ENCODE results near the gene ACSF3.

The ACSF3 gene

DNA sequence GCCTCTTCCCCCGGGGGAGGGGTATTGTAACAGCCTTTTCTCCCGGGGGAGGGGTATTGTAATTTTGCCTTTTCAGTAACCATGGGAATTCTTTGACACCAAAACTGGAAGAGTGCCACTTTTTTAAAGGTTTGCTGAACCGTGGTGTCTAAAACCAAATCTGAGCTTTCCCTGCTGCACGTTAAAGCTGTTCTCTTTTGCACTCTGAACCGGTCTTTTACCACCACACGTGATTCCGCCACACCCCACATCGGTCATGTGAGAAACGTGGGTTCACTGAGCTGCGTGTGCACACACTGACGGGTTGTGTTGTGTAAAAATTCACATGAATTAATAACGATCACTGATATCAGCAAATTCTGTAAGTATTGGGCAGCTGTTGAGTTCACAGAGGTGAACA, 9.2 kb upstream of the ACSF3 start:
- Histone ChIP-seq H3K9me3 (ENCODE audit: low read length) (no peaks in the 10 kb centered on the region), H3K9me2 (ENCODE audit: low read depth, low read length) (no peaks in the 10 kb centered on the region), H4K20me1 (ENCODE audit: insufficient read depth, low read length) (no peaks in the 10 kb centered on the region), H3K4me1 (ENCODE audit: insufficient read depth, low read length, severe bottlenecking) (no peaks in the 10 kb centered on the region), H3K4me3 (ENCODE audit: low read depth, low read length, poor library complexity, severe bottlenecking) (no peak overlapping the region), H3K36me3 (ENCODE audit: insufficient read depth, low read length) (no peaks in the 10 kb centered on the region), H3K9ac (ENCODE audit: low read length) (no peak overlapping the region), H3K27ac (ENCODE audit: low read depth, low read length, poor library complexity, severe bottlenecking) (no peak overlapping the region), H2AFZ (ENCODE audit: low read length) (no peak overlapping the region), H3K4me2 (ENCODE audit: low read length) (no peak overlapping the region), H3K79me2 (ENCODE audit: insufficient read depth, low read length) (no peaks in the 10 kb centered on the region), H3F3A (ENCODE audit: insufficient read depth, low read length) (no peaks in the 10 kb centered on the region), H3K27me3 (ENCODE audit: insufficient read depth, low read length) (peaks cover 6% of the 10 kb centered on the region; the same call in 1 of the 2 replicates)
- TF ChIP-seq, protein P1, sequence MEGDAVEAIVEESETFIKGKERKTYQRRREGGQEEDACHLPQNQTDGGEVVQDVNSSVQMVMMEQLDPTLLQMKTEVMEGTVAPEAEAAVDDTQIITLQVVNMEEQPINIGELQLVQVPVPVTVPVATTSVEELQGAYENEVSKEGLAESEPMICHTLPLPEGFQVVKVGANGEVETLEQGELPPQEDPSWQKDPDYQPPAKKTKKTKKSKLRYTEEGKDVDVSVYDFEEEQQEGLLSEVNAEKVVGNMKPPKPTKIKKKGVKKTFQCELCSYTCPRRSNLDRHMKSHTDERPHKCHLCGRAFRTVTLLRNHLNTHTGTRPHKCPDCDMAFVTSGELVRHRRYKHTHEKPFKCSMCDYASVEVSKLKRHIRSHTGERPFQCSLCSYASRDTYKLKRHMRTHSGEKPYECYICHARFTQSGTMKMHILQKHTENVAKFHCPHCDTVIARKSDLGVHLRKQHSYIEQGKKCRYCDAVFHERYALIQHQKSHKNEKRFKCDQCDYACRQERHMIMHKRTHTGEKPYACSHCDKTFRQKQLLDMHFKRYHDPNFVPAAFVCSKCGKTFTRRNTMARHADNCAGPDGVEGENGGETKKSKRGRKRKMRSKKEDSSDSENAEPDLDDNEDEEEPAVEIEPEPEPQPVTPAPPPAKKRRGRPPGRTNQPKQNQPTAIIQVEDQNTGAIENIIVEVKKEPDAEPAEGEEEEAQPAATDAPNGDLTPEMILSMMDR (IDR thresholded peaks at IDR 0.05; ENCODE audit: low read length), result no peak
- no peak for TF ChIP-seq EZH2 (IDR thresholded peaks at IDR 0.05; ENCODE audit: borderline replicate concordance, low read length)

DNA sequence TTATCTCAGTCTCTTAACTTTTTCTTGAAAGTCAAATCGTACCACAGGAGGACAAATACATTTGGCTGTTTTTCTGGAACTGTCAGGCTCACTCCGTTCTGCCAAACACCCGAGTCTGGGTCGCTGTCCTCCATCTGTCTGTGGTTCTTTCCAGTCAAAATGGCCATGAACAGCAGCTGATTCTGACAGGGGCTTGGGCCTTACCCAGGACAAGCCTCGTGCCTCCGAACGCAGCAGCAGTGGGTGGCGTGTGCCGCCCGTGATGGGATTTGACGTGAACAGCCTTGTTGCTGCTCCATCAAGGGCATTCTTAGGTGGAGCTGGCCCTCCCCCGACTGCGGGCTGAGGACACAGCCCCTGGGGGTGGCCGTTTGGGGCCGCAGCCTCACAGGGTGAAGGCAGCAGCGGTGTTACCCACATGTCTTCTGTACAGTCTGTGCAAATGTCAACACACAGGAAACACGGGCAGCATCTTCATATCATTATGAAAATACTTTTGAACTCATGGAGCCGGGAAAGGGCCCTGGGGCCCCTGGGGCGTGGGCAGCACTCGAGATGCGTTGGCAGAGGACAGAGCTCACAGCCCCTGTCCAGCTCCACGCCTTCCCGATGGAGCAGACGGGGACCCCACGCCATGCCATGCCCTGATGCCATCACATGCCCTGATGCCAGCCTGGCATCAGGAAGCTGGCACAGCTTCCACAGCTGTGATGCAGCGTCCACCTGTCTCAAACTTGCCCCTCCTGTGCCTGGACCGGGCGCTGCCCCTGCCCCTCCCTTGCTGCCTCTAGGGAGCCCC, 8.6 kb upstream of the ACSF3 start:
- Histone ChIP-seq H3K4me2 (ENCODE audit: low read length) (no peak overlapping the region), H4K20me1 (ENCODE audit: insufficient read depth, low read length) (no peaks in the 10 kb centered on the region), H2AFZ (ENCODE audit: low read length) (no peak overlapping the region), H3K4me1 (ENCODE audit: insufficient read depth, low read length, severe bottlenecking) (no peaks in the 10 kb centered on the region), H3K9ac (ENCODE audit: low read length) (no peak overlapping the region), H3K27ac (ENCODE audit: low read depth, low read length, poor library complexity, severe bottlenecking) (no peak overlapping the region), H3K4me3 (ENCODE audit: low read depth, low read length, poor library complexity, severe bottlenecking) (no peak overlapping the region), H3K79me2 (ENCODE audit: insufficient read depth, low read length) (no peaks in the 10 kb centered on the region), H3K36me3 (ENCODE audit: insufficient read depth, low read length) (no peaks in the 10 kb centered on the region), H3K9me3 (ENCODE audit: low read length) (no peaks in the 10 kb centered on the region), H3K27me3 (ENCODE audit: insufficient read depth, low read length) (peaks cover 6% of the 10 kb centered on the region; the same call in 1 of the 2 replicates), H3F3A (ENCODE audit: insufficient read depth, low read length) (no peaks in the 10 kb centered on the region), H3K9me2 (ENCODE audit: low read depth, low read length) (no peaks in the 10 kb centered on the region)
- TF ChIP-seq, protein P1 (IDR thresholded peaks at IDR 0.05; ENCODE audit: low read length), result no peak
- no peak for TF ChIP-seq EZH2 (IDR thresholded peaks at IDR 0.05; ENCODE audit: borderline replicate concordance, low read length)

DNA sequence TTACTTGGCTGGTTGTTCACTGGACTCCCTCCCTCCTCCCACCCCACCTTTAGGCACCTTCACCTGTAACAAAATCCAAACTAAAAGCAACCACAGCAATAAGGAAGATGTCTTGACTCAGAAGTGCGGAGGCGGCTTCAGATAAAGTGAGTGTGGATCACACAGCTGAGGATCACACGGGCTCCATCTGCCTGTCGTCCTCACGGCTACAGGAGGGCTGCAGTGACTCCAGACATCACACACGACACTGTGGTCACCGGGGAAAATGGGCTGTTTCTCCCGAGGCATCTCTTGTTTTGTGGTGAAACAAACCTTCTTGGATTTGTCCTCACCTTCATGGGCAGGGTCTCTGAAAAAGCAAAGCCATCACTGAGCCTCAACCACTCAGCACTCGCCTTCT, 7.9 kb upstream of the ACSF3 start:
- Histone ChIP-seq H2AFZ (ENCODE audit: low read length) (no peak overlapping the region), H3K9me2 (ENCODE audit: low read depth, low read length) (no peaks in the 10 kb centered on the region), H3F3A (ENCODE audit: insufficient read depth, low read length) (no peaks in the 10 kb centered on the region), H3K4me1 (ENCODE audit: insufficient read depth, low read length, severe bottlenecking) (no peaks in the 10 kb centered on the region), H3K79me2 (ENCODE audit: insufficient read depth, low read length) (no peaks in the 10 kb centered on the region), H3K9me3 (ENCODE audit: low read length) (no peaks in the 10 kb centered on the region), H3K36me3 (ENCODE audit: insufficient read depth, low read length) (no peaks in the 10 kb centered on the region), H3K27ac (ENCODE audit: low read depth, low read length, poor library complexity, severe bottlenecking) (no peak overlapping the region), H3K4me3 (ENCODE audit: low read depth, low read length, poor library complexity, severe bottlenecking) (no peak overlapping the region), H3K27me3 (ENCODE audit: insufficient read depth, low read length) (peaks cover 6% of the 10 kb centered on the region; the same call in 1 of the 2 replicates), H4K20me1 (ENCODE audit: insufficient read depth, low read length) (no peaks in the 10 kb centered on the region), H3K4me2 (ENCODE audit: low read length) (no peak overlapping the region), H3K9ac (ENCODE audit: low read length) (no peak overlapping the region)
- TF ChIP-seq EZH2 (IDR thresholded peaks at IDR 0.05; ENCODE audit: borderline replicate concordance, low read length), result no peak
- TF ChIP-seq, protein P1 (IDR thresholded peaks at IDR 0.05; ENCODE audit: low read length), result no peak

Measured in OCI-LY1 (cell line).